B cell (primary cell): ENCODE measurements around the gene BMP7.

Experiments used
- EZH2 ChIP-seq: IDR thresholded peaks from 2 replicates; pipeline ENCODE4 v1.6.1; 2012; ENCODE audit warnings: borderline replicate concordance, low read depth, mild to moderate bottlenecking, moderate library complexity, low read length; ENCODE audit not compliant: insufficient read depth, poor library complexity, severe bottlenecking
- TF ChIP-seq, protein P1 (sequence below): fragments of 200-600 bp; IDR thresholded peaks from one replicate; pipeline ENCODE4 v1.8.0; 2022; ENCODE audit warnings: antibody characterized with exemption, mild to moderate bottlenecking

DNA sequence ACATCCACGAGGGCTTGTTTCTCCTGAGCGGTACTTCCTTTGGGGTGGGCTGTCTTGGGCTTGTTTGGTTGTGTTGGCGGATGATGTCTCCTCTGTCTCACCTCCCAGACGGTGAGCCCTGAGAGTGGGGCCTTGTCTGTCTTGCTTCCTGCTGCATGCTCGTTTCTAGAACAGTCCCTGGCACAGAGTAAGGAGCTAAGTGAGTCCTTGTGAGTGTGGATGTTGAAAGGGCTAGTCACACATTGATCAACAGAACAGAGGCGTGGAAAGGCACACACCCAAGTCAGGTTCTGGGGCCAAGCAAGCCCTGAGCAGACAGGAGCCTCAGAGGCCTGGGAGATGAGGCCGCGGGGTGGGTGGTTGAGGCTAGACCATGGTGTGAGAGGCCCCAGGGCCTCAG is 111.0 kb downstream of the BMP7 start:
- TF ChIP-seq, protein P1, sequence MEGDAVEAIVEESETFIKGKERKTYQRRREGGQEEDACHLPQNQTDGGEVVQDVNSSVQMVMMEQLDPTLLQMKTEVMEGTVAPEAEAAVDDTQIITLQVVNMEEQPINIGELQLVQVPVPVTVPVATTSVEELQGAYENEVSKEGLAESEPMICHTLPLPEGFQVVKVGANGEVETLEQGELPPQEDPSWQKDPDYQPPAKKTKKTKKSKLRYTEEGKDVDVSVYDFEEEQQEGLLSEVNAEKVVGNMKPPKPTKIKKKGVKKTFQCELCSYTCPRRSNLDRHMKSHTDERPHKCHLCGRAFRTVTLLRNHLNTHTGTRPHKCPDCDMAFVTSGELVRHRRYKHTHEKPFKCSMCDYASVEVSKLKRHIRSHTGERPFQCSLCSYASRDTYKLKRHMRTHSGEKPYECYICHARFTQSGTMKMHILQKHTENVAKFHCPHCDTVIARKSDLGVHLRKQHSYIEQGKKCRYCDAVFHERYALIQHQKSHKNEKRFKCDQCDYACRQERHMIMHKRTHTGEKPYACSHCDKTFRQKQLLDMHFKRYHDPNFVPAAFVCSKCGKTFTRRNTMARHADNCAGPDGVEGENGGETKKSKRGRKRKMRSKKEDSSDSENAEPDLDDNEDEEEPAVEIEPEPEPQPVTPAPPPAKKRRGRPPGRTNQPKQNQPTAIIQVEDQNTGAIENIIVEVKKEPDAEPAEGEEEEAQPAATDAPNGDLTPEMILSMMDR, result no peak
- no peak for TF ChIP-seq EZH2
